NCI-H1105 treated with DMSO at 0.1 percent for 48 hours (cell line): Measurements from ENCODE around the gene SOD3.

Experiments used
- DNase-seq: peaks from one replicate; lab custom pipeline; 2025; lab: John Stamatoyannopoulos, UW

SOD3 gene, protein sequence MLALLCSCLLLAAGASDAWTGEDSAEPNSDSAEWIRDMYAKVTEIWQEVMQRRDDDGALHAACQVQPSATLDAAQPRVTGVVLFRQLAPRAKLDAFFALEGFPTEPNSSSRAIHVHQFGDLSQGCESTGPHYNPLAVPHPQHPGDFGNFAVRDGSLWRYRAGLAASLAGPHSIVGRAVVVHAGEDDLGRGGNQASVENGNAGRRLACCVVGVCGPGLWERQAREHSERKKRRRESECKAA

DNA sequence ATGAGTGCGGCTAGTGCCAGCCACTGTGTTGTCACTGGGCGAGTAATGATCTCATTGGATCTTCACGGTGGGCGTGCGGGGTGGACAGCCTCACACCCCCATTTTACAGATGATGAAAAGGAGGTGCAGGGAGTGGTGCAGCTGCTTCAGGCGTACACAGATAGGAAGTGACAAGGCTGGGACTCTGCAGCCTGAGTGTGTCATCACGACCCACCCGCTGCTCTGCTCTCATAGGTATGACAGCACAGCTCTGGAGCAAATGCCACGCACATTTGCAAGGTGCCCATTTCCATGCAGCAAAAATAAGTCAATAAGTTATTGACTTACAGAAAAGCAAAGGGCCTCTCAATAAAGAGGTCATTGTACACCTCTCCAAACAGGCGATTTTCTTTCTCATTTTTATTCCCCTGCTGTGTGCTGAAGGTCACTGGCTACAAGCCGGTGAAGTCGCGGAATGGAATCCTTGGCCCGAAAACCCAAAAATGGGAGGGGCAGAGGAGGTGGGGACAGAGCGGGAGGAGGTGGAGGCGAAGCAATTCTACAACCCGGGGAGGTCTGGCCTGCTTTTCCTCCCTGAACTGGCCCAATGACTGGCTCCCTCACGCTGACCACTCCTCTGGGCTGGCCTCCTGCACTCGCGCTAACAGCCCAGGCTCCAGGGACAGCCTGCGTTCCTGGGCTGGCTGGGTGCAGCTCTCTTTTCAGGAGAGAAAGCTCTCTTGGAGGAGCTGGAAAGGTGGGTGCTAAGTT is at the start of gene SOD3:
TSS of gene SOD3 (plus strand) at position 658 of the 750 bp plus-strand sequence. CDS start 3,949 bp downstream, outside the sequence.
- no peak for DNase-seq

DNA sequence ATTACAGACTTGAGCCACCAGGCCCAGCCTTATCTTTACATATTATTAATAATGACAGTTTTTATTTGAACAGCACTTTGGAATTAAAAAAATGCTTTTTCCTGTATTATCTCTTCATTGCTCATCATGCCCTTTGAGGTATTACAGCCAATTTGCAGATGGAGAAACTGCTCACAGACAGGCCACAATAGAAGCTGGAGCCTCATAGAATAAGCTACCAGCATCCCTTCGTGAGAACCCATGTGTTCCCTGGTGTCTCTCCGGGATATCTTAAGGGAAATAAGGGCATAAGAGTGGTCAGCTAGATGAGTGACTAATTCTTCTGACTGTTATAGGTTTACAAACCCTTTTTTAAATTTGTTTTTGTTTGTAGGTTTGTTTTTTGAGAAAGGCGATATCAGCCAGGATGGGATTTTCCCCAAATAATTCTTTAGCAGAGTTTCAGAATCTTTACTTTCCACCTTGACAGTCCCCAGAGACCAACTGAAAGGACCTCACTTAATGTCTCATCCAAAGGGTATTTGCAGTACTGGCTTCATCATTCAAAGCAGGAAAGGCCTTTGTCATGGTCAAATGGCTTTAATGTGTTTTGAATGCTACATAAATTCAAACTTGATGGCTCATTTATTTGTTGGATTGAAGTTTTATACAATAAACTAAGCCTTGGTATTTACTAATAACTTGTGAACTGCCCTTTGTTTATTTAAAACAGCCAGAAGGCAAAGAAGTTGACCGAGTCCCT is 48.0 kb upstream of the SOD3 start:
- DNase-seq: no peak

DNA sequence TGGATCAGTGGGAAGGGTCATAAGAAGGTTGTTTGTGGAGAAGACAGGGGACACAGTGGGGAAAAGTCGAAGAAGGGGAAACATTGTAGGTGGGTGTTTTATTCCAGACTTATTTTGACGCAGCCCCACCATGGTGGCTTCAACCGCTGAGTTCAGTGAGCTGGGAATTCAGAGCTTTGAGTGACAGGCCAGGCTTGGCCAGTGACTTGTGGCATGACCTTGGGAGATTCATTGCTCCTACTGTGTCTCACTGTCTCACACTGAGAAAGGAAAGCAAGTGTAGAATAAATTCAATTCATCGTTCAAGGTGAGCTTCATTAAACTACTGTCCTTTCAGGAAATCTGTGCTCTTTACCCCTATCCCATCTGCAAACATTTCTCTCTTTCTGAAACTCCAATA is 47.4 kb upstream of the SOD3 start:
- no peak for DNase-seq

DNA sequence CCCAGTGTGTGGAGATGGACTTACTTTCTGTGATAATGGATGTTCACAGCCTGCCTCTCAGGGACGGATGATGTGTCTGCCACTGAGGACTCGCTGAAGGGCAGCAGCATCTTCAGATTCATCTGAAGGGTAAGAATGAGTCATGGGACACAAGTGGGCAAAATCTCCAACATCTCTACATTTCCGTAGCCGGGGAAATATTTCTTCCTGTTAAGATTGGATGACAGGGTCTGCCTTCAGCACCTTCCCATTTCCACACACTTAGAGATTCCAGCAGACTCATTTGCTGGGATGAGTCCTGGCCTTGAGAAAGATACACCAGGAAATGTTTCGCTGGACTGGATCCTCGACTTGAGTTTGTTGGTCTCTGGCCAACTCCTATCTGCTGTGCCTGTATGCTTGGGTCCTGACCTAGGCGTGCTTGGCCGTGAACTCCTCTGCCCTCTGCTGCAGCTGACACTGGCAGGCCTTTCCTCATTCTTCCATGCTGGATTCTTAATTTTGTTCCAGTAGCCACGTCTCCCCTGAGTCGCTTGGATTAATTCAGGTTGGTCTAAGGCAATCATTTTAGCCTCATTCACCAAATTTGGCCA is 46.5 kb upstream of the SOD3 start:
- no peak for DNase-seq

DNA sequence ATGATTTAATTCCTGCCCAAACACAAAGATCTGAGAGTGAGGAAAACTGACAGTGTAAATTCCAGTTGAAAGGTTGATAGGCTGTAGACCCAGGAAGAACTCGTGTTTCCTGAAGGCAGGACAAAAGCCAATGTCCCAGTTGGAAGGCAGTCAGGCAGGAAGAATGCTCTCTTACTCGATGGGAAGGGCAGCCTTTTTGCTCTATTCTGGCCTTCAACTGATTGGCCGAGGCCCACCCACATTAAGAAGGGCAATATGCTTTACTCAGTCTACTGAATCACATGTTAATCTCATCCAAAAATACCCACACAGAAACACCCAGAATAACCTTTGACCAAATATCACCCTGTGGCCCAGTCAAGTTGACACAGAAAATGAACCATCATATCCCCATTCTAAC is 45.3 kb upstream of the SOD3 start:
- no peak for DNase-seq

DNA sequence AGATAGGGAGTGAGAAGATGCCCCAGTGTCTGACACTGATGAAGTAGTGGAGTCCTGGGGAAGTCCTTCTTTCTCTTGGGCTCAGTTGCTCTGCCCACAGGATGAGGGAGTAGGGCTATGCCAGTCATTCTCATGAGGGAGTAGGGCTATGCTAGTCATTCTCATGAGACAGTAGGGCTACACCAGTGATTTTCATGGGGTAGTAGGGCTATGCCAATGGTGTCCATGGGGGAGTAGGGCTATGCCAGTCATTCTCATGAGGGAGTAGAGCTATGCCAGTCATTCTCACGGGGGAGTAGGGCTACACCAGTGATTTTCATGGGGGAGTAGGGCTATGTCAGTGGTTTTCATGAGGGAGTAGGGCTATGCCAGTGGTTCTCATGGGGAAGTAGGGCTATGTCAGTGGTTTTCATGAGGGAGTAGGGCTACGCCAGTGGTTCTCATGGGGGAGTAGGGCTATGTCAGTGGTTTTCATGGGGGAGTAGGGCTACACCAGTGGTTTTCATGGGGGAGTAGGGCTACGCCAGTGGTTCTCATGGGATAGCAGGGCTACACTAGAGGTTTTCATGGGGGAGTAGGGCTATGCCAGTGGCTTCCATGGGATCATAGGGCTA is 43.3 kb upstream of the SOD3 start:
- no peak for DNase-seq

DNA sequence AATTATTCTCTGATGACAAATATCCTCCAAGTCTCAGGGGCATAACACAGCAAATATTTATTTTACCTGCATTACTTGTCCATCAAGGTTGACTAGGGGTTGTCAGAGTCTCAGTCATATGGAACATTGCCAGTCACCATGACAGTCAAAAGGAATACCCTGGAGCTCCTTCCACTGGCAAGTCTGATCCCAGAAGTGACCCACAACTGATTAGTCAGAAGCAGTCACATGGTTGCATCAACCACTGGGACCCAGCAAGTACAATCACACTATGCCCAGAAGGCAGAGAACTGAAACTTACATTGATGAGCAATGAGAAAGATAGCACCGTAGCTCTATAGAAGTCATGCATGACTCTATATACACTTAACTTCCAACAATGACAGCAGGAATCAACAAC is 41.9 kb upstream of the SOD3 start:
- no peak for DNase-seq

DNA sequence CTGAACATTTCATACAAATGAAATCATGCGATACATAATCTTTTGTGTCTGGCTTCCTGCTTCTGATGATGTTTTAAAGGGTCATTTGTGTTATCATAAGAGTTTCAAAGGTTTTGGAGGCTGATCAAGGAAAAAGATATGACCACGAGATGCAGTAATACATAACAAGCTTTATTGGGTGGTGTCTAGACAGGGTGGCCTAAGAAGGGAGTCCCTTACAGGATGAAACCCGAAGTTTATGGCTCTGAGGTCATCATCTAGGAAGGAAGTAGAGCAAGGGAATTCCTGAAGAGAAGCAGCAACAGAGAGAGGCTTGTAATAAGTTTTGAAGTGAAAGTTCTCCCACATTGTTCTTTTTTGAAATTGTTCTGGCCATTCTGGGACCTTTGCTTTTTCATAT is 40.8 kb upstream of the SOD3 start:
- no peak for DNase-seq

DNA sequence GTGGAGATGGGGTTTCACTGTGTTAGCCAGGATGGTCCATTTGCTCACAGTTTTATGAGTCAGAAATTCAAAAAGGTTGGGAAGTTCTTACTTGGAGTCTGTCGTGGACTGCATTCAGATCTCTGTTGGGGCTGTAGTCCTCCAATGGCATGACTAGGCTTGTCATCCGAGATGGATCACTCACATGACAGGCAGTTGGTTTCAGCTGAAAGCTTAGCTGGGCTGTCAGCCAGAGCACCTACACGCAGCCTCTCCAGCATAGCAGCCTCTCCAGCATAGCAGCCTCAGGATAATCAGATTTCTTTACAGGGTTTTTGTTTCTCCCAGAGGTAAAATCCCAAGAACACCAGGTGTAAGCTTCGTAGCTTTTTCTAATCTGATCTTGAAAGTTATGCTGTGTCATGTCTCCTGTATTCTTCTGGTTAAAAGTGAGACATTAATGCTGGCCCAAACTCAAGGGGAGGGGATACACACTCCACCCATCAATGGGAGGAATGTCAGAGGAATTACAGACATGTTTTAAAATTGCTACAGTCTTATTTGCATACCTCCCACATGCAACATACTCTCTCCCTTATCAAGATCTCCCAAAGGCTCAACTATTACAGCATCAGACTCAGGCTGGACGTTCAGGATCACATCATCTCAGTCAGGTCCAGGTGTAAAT is 31.6 kb upstream of the SOD3 start:
- DNase-seq: peak; percentile 50

DNA sequence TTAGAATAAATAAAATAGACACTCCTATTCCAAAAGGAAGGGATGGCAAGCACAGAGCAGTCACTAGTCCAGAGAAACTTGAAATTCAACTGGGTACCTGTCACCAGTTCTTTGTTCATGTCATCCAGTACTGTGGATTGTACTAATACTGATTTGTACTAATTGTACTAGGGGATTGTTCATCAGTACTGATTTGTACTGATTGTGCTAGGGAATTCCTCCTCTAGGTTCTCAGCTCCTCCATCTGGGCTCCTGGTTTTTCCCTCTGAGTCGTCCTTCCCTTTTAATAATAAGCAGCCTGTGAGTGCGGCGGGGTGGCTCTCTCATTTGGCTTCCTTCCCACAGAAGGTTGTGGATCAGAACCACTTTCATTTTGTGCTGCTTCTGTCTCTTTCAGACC is 31.0 kb upstream of the SOD3 start:
- DNase-seq: no peak

DNA sequence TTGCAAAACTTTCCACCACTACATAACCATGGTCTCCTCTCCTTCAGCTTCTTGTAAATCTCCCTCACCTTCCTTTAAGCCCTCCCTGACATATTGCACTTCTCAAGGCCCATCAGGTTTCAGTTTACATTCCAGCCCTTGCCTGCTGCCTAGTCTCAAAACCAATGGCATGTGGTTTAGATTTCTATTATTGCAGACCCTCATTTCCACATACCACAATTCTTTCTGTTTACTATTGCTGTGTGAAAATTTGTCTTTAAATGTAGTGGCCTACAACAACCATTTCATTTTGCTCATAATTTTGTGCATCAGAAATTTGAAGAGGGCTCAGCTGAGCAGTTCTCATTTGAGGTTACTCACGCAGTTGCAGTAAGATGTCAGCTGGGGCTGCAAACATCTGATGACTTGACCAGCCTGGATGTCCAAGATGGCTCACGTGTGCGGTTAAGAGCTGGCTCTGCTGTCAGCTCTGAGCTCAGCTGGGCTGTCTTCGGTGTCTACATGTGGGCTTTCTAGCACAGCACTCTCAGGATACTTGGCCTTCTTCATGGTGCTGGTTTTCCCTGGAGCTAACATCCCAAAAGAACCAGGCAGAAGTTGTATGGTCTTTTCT is 29.9 kb upstream of the SOD3 start:
- no peak for DNase-seq

DNA sequence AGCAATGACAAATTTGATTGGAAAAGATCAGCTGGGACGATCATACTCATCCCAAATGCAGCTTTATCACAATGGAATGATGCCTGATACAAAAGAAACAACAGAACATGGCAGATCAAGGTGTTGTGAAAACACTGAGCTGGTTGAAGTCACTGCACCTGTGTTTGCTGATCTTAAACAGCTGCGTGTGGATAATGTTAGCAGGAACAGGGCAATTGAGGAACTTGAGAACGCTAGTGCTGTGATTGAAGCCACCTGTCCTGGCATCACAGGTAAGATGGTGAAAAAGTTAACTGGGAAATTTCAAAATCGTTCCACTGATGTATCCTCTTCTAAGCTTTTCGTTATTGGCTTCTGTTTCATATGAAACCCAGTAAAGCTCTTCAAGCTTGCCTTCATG is 27.4 kb upstream of the SOD3 start:
- no peak for DNase-seq

DNA sequence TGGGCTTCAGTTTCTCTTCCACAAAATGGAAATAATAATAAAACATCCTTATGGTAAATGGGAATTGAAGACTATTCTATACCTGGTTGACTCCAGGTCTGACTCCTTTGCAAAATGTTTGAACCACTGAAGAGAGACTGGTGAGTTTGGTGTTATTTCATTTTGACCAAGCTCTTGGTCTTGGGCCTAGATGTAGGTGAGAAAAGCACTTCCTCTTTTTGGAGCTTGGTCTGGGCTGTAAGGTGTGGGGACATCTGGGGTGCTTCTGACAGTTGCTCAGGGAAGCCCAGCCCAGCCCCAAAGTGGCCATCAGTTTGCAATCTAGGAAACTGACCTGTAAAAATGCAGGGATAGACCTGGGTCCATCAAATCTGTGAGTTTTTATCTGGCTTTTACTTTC is 26.8 kb upstream of the SOD3 start:
- DNase-seq: no peak

DNA sequence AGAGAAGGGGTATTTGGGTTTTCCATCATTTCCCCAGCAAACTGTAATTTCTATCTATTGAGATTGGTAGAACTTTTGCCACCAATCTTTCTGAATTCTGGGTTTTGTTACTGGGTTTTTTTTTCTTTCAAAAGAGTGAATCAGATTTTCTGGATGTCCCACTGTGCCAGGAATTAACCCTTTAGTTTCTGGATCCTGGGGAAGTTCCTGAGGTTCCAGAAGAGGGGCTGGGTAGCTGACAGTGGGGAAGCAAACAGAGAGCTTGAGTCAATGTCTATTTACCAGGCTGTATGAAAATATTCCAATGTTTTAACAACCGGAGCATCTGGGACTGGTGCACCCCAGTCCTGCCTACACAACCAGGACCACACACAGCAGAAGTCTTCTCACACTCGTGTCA is 25.8 kb upstream of the SOD3 start:
- no peak for DNase-seq

DNA sequence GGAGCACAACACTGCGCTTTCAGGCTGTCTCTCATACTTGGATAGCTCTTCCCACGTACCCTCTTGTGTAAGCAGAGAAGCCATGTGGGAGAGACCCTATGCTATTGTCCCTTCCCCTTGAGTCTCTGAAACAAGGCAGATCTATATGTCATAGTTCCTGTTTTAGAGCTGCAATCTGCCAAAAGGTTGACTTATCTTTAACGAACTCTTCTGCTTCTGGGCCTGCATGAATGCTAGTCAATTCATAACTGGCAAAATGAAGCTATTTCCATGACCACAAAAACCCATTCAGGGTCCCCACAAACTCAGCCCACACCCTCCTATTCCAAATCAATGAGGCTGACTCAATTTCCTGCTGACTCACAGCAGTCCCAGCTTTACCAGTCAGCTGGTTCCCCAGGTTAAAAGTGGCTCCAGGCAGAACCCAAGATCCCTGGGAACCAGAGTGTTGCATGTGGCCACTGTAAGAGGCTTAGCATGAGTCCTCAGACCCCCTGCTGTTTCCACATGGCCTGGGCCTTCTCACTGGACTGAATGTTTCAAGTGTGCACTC is 25.3 kb upstream of the SOD3 start:
- no peak for DNase-seq

DNA sequence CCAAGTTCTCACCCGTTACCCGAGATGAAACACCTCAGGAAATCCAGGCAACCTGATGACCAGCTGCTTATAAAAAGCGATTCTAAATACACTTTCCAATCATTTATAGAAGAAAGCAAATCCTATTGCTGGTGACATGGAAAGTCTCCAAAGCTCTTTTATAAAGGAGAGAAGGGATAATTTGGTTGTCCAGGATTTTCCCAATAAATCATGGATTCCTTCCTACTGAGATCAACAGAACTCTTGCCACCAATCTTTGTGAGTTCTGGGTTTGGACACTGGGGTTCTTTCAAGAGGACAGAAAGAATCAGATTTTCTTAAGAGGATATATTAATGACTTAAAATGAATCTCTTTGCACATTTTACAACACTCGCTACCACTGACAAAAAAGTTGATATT is 24.7 kb upstream of the SOD3 start:
- DNase-seq: no peak

DNA sequence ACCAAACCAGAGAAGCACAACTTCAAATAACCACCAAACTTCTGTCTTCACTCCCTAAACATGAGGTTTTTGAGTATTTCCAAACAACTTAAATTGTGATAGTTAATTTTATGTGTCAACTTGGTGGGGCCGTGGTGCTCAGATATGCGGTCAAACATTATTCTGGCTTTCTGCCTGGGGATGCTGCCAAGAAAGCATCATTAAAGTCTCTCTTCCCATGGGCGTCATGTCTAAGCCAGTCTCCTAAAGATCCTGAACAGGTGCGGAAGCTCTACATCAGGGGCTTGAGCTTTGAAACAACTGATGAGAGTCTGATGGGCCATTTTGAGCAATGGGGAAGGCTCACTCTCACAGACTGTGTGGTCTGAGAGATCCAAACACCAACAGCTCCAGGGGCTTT is 24.1 kb upstream of the SOD3 start:
- DNase-seq: peak; percentile 6

DNA sequence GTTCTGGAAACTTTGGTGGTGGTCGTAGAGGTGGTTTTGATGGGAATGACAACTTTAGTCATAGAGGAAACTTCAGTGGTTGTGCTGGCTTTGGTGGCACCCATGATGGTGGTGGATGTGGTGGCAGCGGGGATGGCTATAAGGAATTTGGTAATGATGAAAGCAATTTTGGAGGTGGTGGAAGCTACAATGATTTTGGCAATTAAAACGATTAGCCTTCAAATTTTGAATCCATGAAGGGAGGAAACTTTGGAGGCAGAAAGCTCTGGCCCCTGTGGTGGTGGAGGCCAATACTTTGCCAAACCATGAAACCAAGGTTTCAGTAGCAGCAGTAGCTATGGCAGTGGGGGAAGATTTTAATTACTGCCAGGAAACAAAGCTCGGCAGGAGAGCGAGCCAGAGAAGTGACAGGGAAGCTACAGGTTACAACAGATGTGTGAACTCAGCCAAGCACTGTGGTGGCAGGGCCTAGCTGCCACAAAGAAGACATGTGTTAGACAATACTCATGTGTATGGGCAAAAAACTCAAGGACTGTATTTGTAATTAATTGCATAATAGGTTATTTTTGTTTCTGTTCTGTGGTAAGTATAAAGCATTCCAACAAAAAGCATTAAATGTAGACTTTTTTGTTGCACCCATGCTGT is 23.2 kb upstream of the SOD3 start:
- no peak for DNase-seq

DNA sequence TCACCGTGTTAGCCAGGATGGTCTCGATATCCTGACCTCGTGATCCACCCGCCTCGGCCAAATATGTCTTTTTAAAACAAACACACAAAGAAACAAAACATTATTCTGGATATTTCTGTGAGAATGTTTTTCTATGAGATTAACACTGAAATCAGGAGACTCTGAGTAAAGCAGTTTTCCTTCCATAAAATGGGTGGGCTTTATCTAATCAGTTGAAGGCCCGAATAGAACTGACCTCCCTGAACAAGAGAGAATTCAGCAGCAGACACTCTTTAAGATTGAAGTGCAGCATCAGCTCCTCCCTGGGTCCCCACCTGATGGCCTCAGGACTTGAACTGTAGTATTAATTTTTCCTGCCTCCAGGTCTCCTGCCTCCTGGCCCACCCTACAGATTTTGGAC is 22.4 kb upstream of the SOD3 start:
- no peak for DNase-seq

DNA sequence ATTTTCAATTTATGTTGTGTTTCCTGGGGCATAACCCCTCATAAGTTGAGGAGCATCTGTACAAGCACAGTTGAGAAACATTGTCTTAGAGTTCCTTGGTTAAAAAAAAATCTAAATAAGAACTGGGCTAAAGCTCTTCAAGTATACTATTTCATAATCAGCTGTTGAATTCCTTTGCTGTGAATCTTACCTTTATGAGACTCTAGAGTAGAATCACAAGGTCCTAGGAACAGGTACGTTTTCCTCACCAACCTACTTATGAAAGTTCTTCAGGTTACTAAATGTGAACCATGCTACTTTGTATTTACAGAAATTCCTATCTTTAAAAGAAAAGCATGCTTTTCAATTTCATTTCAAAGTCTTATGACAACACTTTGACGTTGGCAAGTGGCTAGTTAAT is 20.9 kb upstream of the SOD3 start:
- no peak for DNase-seq
